ENCODE measurements around the gene TLNRD1.

The TLNRD1 gene

GRCh38 chr15:81024265-81024872 lies 23.6 kb downstream of the TLNRD1 start:
- DNase-seq = no peak
- H3K4me2 ChIP-seq (ENCODE audit: low read depth, low read length) = 0 out of 2 replicates have a peak overlapping the region, but pooled peaks have one; percentile 96

GRCh38 chr15:81024936-81025335 lies 24.2 kb downstream of the TLNRD1 start:
- Histone ChIP-seq H3K9me3 (replicated peaks; ENCODE audit: insufficient read depth, low read length) (no peaks in the 10 kb centered on the region), H3K36me3 (replicated peaks; ENCODE audit: insufficient read depth, low read length) (no peaks in the 10 kb centered on the region)

More at GRCh38 chr15:81024265-81024872, 23.6 kb downstream of the TLNRD1 start:
- Histone ChIP-seq H3K79me2 (ENCODE audit: low read length) (no peaks in the 10 kb centered on the region), H2AFZ (ENCODE audit: low read length) (no peak overlapping the region), H3K4me1 (ENCODE audit: low read length) (peaks cover 20% of the 10 kb centered on the region), H3K9me3 (replicated peaks; ENCODE audit: insufficient read depth, low read length) (no peaks in the 10 kb centered on the region), H3K9me2 (replicated peaks; ENCODE audit: insufficient read depth, low read length) (no peaks in the 10 kb centered on the region), H3K4me3 (ENCODE audit: low read length) (no peak overlapping the region), H4K20me1 (ENCODE audit: insufficient read depth, low read length) (no peaks in the 10 kb centered on the region), H3K27me3 (replicated peaks; ENCODE audit: insufficient read depth, low read length) (no peaks in the 10 kb centered on the region), H3K9ac (ENCODE audit: low read length) (peak overlapping the region; percentile 52; the same call in 1 of the 2 replicates), H3F3A (ENCODE audit: insufficient read depth, low read length) (peaks cover 17% of the 10 kb centered on the region), H3K27ac (ENCODE audit: low read length) (peak overlapping the region; percentile 93), H3K36me3 (replicated peaks; ENCODE audit: insufficient read depth, low read length) (no peaks in the 10 kb centered on the region)
- TF ChIP-seq EZH2phosphoT487 (IDR thresholded peaks at IDR 0.05; ENCODE audit: low read length) (no peak), EZH2 (optimal IDR thresholded peaks at IDR 0.05; ENCODE audit: low read depth, low read length) (no peak), CTCF (IDR thresholded peaks at IDR 0.05; ENCODE audit: low read length) (no peak)

GRCh38 chr15:81025721-81026370 lies 25.1 kb downstream of the TLNRD1 start:
- Histone ChIP-seq H3F3A (ENCODE audit: insufficient read depth, low read length) (peaks cover 17% of the 10 kb centered on the region), H4K20me1 (ENCODE audit: insufficient read depth, low read length) (no peaks in the 10 kb centered on the region), H3K9me2 (replicated peaks; ENCODE audit: insufficient read depth, low read length) (no peaks in the 10 kb centered on the region), H3K9ac (ENCODE audit: low read length) (no peak overlapping the region), H3K27ac (ENCODE audit: low read length) (no peak overlapping the region), H3K36me3 (replicated peaks; ENCODE audit: insufficient read depth, low read length) (no peaks in the 10 kb centered on the region), H3K79me2 (ENCODE audit: low read length) (no peaks in the 10 kb centered on the region), H3K4me2 (ENCODE audit: low read depth, low read length) (no peak overlapping the region), H3K4me1 (ENCODE audit: low read length) (peaks cover 25% of the 10 kb centered on the region), H2AFZ (ENCODE audit: low read length) (no peak overlapping the region), H3K4me3 (ENCODE audit: low read length) (no peak overlapping the region), H3K27me3 (replicated peaks; ENCODE audit: insufficient read depth, low read length) (no peaks in the 10 kb centered on the region), H3K9me3 (replicated peaks; ENCODE audit: insufficient read depth, low read length) (no peaks in the 10 kb centered on the region)
- no peak for TF ChIP-seq EZH2phosphoT487 (IDR thresholded peaks at IDR 0.05; ENCODE audit: low read length)
- no peak for TF ChIP-seq CTCF (IDR thresholded peaks at IDR 0.05; ENCODE audit: low read length)
- TF ChIP-seq EZH2 (optimal IDR thresholded peaks at IDR 0.05; ENCODE audit: low read depth, low read length) = no peak
- no peak for DNase-seq

More at GRCh38 chr15:81024936-81025335, 24.2 kb downstream of the TLNRD1 start:
- H3K27ac ChIP-seq (ENCODE audit: low read length) = no peak overlapping the region
- H3K9me2 ChIP-seq (replicated peaks; ENCODE audit: insufficient read depth, low read length) = no peaks in the 10 kb centered on the region
- H3K79me2 ChIP-seq (ENCODE audit: low read length) = no peaks in the 10 kb centered on the region
- DNase-seq = no peak
- TF ChIP-seq EZH2 (optimal IDR thresholded peaks at IDR 0.05; ENCODE audit: low read depth, low read length) (no peak), CTCF (IDR thresholded peaks at IDR 0.05; ENCODE audit: low read length) (no peak), EZH2phosphoT487 (IDR thresholded peaks at IDR 0.05; ENCODE audit: low read length) (no peak)
- peaks cover 17% of the 10 kb centered on the region for H3F3A ChIP-seq (ENCODE audit: insufficient read depth, low read length)
- H3K4me2 ChIP-seq (ENCODE audit: low read depth, low read length) = no peak overlapping the region
- no peak overlapping the region for H3K9ac ChIP-seq (ENCODE audit: low read length)
- no peak overlapping the region for H3K4me3 ChIP-seq (ENCODE audit: low read length)
- no peaks in the 10 kb centered on the region for H4K20me1 ChIP-seq (ENCODE audit: insufficient read depth, low read length)
- H2AFZ ChIP-seq (ENCODE audit: low read length) = no peak overlapping the region
- no peaks in the 10 kb centered on the region for H3K27me3 ChIP-seq (replicated peaks; ENCODE audit: insufficient read depth, low read length)
- peaks cover 25% of the 10 kb centered on the region for H3K4me1 ChIP-seq (ENCODE audit: low read length)
